ENCODE results near the gene DUS1L.

DNA sequence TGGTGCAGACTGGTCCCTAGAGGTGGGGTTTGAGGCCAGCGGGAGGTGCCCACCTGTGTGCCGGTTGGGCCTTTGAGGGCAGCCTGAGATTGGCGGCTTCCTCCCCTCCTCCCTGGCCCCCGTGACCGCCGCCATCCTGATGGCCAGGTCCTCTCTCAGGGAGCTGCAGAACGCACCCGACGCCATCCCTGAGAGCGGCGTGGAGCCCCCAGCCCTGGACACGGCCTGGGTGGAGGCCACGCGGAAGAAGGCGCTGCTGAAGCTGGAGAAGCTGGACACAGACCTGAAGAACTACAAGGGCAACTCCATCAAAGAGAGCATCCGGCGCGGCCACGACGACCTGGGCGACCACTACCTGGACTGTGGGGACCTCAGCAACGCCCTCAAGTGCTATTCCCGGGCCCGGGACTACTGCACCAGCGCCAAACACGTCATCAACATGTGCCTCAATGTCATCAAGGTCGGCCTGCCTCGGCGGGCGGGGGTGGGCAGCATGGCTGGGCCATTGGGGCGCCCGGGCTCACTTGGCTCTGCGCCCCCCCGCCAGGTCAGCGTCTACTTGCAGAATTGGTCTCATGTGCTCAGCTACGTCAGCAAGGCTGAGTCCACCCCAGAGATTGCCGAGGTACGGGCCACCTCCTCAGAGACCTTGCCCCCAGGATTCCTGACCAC, 11.1 kb downstream of the DUS1L start:
- TF ChIP-seq ZNF70 (CRISPR knock-in tag; IDR thresholded peaks at IDR 0.05) (no peak), BACH2 (CRISPR knock-in tag; IDR thresholded peaks at IDR 0.05; ENCODE audit: borderline replicate concordance) (no peak), ZNF8 (CRISPR knock-in tag; IDR thresholded peaks at IDR 0.05) (no peak), ZC3H10 (CRISPR knock-in tag; IDR thresholded peaks at IDR 0.05) (no peak), SNAI2 (CRISPR knock-in tag; IDR thresholded peaks at IDR 0.05) (no peak), CREB5 (CRISPR knock-in tag; IDR thresholded peaks at IDR 0.05; ENCODE audit: low read depth) (no peak), ARNTL (CRISPR knock-in tag; IDR thresholded peaks at IDR 0.05; ENCODE audit: borderline replicate concordance, low read depth) (no peak), CSDC2 (CRISPR knock-in tag; IDR thresholded peaks at IDR 0.05) (no peak), TCF4 (CRISPR knock-in tag; IDR thresholded peaks at IDR 0.05; ENCODE audit: borderline replicate concordance) (no peak), ZNF565 (CRISPR knock-in tag; conservative IDR thresholded peaks at IDR 0.05; ENCODE audit: low read depth) (no peak), ZFP30 (CRISPR knock-in tag; IDR thresholded peaks at IDR 0.05) (no peak)
